ENCODE data around the gene BUD31. TPM values are rescaled to one million over a fixed set of nuclear protein-coding genes. Genes with fewer than 3 reads are reported as not detected.

The BUD31 gene
- total and polyA plus RNA-seq, 2 of the 13 experiments (the other 11 are each of a cell fraction or from before 2014, with no cell fraction given) = 35.1 to 79.1 TPM

GRCh38 chr7:99460651-99461050 is 51.9 kb downstream of the BUD31 start:
- no peak for DNase-seq (ENCODE audit: low spot score)
- intact Hi-C loops (cut with micrococcal nuclease; ENCODE audit: unreplicated experiment) = no loop called here
- no peak overlapping the region for H3K4me2 ChIP-seq (ENCODE audit: low read depth, low read length)
- no peak overlapping the region for H2AFZ ChIP-seq (ENCODE audit: low read length)
- peaks cover 48% of the 10 kb centered on the region for H3K4me1 ChIP-seq (ENCODE audit: insufficient read depth, low read length)
- no peak for ATAC-seq
- ChIA-PET POLR2A (no interaction called here), CTCF (ENCODE audit: low intra/inter-chr PET ratio, low total read pairs) (no interaction called here)
- H3K9me3 ChIP-seq (ENCODE audit: low read length) = no peaks in the 10 kb centered on the region
- 96% methylated on average over 11 of the region's 11 CpGs for WGBS (ENCODE audit: low lambda C conversion rate)
- peaks cover 71% of the 10 kb centered on the region for H3K79me2 ChIP-seq (ENCODE audit: insufficient read depth, low read length)
- BruUV-seq (replicated peaks) = no TSS peak
- in situ Hi-C loops (cut with HindIII; ENCODE audit: extremely low pct_ligation_motif_present, low pct_unique_long_range_greater_than_20kb) = no loop called here
- H3K27me3 ChIP-seq (ENCODE audit: control insufficient read depth in 1 of 2, insufficient read depth in 2 of 2, low read length in 2 of 2) = no peaks in the 10 kb centered on the region; a peak in 1 of 5 replicates
- no peak overlapping the region for H3K4me3 ChIP-seq (replicated peaks in 1 of 3; ENCODE audit: insufficient read depth in 1 of 3, low read depth in 2 of 3, low read length in 3 of 3)
- TF ChIP-seq ZNF772 (CRISPR knock-in tag; IDR thresholded peaks at IDR 0.05) (no peak), POLR2A (IDR thresholded peaks at IDR 0.05; ENCODE audit: insufficient read depth in 1 of 2, low read depth in 2 of 2, low read length in 2 of 2) (0 out of 4 replicates have a peak, but pooled peaks of 1 of the 2 experiments have one; percentile 9)
- no peak for FAIRE-seq
- H3K9ac ChIP-seq (ENCODE audit: insufficient read depth, low read depth, low read length) = no peak overlapping the region
- H3K27ac ChIP-seq (ENCODE audit: extremely low read length, insufficient read depth, low read length) = no peak overlapping the region
- peaks cover 20 to 64% of the 10 kb centered on the region in 2 experiments for H3K36me3 ChIP-seq (replicated peaks in 1 of 2; ENCODE audit: control insufficient read depth in 1 of 2, insufficient read depth in 2 of 2, low read length in 2 of 2)
- peaks cover 49% of the 10 kb centered on the region for H4K20me1 ChIP-seq (ENCODE audit: insufficient read depth, low read length)

GRCh38 chr7:99461221-99461620 is 52.5 kb downstream of the BUD31 start:
- Histone ChIP-seq H4K20me1 (ENCODE audit: insufficient read depth, low read length) (peaks cover 46% of the 10 kb centered on the region), H3K4me2 (ENCODE audit: low read depth, low read length) (no peak overlapping the region), H3K27me3 (ENCODE audit: control insufficient read depth in 1 of 2, insufficient read depth in 2 of 2, low read length in 2 of 2) (no peaks in the 10 kb centered on the region; a peak in 1 of 5 replicates), H2AFZ (ENCODE audit: low read length) (no peak overlapping the region), H3K4me1 (ENCODE audit: insufficient read depth, low read length) (peaks cover 48% of the 10 kb centered on the region), H3K9ac (ENCODE audit: insufficient read depth, low read depth, low read length) (no peak overlapping the region), H3K9me3 (ENCODE audit: low read length) (no peaks in the 10 kb centered on the region), H3K79me2 (ENCODE audit: insufficient read depth, low read length) (peaks cover 75% of the 10 kb centered on the region), H3K36me3 (replicated peaks in 1 of 2; ENCODE audit: control insufficient read depth in 1 of 2, insufficient read depth in 2 of 2, low read length in 2 of 2) (peaks cover 17 to 58% of the 10 kb centered on the region in 2 experiments), H3K27ac (ENCODE audit: extremely low read length, insufficient read depth, low read length) (no peak overlapping the region), H3K4me3 (replicated peaks in 1 of 3; ENCODE audit: insufficient read depth in 1 of 3, low read depth in 2 of 3, low read length in 3 of 3) (no peak overlapping the region)
- intact Hi-C loops (cut with micrococcal nuclease; ENCODE audit: unreplicated experiment) (no loop called here), in situ Hi-C loops (cut with HindIII; ENCODE audit: extremely low pct_ligation_motif_present, low pct_unique_long_range_greater_than_20kb) (no loop called here)
- CTCF ChIA-PET (ENCODE audit: low intra/inter-chr PET ratio, low total read pairs) = no interaction called here
- POLR2A ChIA-PET = no interaction called here
- FAIRE-seq (no peak), DNase-seq (ENCODE audit: low spot score) (no peak), ATAC-seq (no peak)
- BruUV-seq (replicated peaks) = no TSS peak
- WGBS (ENCODE audit: low lambda C conversion rate) = 88% methylated on average over 1 of the region's 2 CpGs
- TF ChIP-seq RFX5 (IDR thresholded peaks at IDR 0.05; ENCODE audit: low read depth, low read length) (no peak), PHF20 (CRISPR knock-in tag; IDR thresholded peaks at IDR 0.05) (no peak), KAT2B (IDR thresholded peaks at IDR 0.05; ENCODE audit: borderline replicate concordance, low read depth, low read length) (no peak), NFAT5 (CRISPR knock-in tag; IDR thresholded peaks at IDR 0.05) (no peak), ZNF563 (CRISPR knock-in tag; IDR thresholded peaks at IDR 0.05) (no peak), ZBTB34 (CRISPR knock-in tag; IDR thresholded peaks at IDR 0.05) (no peak), ATF7 (IDR thresholded peaks at IDR 0.05) (no peak), ATF7 (CRISPR knock-in tag; IDR thresholded peaks at IDR 0.05) (no peak), ZUFSP (CRISPR knock-in tag; IDR thresholded peaks at IDR 0.05; ENCODE audit: borderline replicate concordance) (no peak)

All from HepG2 (cell line).